Bronchial epithelial cell (primary cell): Measurements from ENCODE around the gene NUB1. TPM values are rescaled to one million over a fixed set of nuclear protein-coding genes. Genes with fewer than 3 reads are reported as not detected.

Experiments used
- DNase-seq: peaks from one replicate; pipeline ENCODE4 v3.0.0-alpha.2; 2010; ENCODE audit warnings: low read depth
- FAIRE-seq: peaks from 2 replicates; lab custom pipeline; 2011; peaks lifted over from hg19 to GRCh38; lab: Jason Lieb, UNC
- H3K27me3 ChIP-seq: 2 replicates; pipeline ENCODE4 v1.5.1; 2011; ENCODE audit warnings: low read length; ENCODE audit not compliant: control insufficient read depth, insufficient read depth
- H3K36me3 ChIP-seq: 2 replicates; pipeline ENCODE4 v1.5.1; 2011; ENCODE audit warnings: low read length; ENCODE audit not compliant: control insufficient read depth, insufficient read depth
- H3K4me3 ChIP-seq: 2 replicates; pipeline ENCODE4 v1.5.1; 2011; ENCODE audit warnings: mild to moderate bottlenecking, low read depth, low read length, control low read depth
- total RNA-seq: library from RNA; depleted of rRNA; stranded (reverse); fragments of >200 nt; gene quantifications from 2 replicates; pipeline ENCODE4 v1.2.1, GENCODE V29; 2014
- TF ChIP-seq, protein P1 (sequence below): IDR thresholded peaks from 2 replicates; pipeline ENCODE4 v1.5.1; 2011; ENCODE audit warnings: mild to moderate bottlenecking, moderate library complexity, low read length, control low read depth, inconsistent platforms; ENCODE audit not compliant: insufficient read depth, severe bottlenecking

The NUB1 gene
- total RNA-seq, 1 donor from 2014 or later: 34.0 TPM

DNA sequence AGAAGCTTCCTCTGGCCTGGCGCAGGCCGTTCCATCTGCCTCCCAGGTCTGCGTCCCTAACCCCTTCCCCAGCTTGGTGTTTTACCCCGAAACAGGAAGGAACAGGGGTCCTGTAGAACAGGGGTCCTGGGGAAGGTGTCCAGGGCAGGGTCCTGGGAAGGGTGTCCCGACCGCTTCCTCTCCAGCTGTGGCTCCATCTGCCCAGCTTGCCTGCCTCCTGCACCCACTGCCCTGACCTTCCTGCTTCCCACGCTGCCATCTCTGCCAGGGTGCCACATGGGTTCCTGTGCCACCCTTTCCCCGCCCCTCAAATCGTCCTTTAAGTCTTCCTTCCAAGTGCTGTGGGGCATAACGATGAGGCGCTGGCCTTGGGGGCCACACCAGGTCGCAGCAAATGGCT, 35.8 kb downstream of the NUB1 start:
- DNase-seq (no peak), FAIRE-seq (no peak)
- Histone ChIP-seq H3K27me3 (peaks cover 10% of the 10 kb centered on the region), H3K4me3 (no peak overlapping the region), H3K36me3 (peaks cover 9% of the 10 kb centered on the region)
- TF ChIP-seq, protein P1, sequence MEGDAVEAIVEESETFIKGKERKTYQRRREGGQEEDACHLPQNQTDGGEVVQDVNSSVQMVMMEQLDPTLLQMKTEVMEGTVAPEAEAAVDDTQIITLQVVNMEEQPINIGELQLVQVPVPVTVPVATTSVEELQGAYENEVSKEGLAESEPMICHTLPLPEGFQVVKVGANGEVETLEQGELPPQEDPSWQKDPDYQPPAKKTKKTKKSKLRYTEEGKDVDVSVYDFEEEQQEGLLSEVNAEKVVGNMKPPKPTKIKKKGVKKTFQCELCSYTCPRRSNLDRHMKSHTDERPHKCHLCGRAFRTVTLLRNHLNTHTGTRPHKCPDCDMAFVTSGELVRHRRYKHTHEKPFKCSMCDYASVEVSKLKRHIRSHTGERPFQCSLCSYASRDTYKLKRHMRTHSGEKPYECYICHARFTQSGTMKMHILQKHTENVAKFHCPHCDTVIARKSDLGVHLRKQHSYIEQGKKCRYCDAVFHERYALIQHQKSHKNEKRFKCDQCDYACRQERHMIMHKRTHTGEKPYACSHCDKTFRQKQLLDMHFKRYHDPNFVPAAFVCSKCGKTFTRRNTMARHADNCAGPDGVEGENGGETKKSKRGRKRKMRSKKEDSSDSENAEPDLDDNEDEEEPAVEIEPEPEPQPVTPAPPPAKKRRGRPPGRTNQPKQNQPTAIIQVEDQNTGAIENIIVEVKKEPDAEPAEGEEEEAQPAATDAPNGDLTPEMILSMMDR: no peak

DNA sequence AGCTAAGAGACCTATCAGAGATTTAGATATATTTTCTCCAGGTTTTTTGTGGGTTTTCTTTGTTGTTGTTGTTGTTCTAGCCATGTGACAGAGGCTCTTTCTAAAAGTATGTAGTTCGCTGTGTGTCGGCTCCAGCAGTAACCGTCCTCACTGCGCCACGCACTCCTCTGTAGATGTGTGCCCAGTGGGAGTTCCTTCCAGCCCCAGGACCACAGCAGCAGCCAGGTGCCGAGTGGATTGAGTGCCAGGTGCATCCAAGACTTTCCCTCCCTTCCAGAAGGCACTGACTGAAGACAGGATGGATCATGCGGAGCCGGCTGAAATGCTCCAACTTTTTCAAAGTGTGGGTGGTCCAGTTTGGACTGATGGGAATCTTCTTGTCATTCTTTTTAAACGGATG, 36.4 kb downstream of the NUB1 start:
- peaks cover 9% of the 10 kb centered on the region for H3K36me3 ChIP-seq
- no peak overlapping the region for H3K4me3 ChIP-seq
- no peak for FAIRE-seq
- peaks cover 15% of the 10 kb centered on the region for H3K27me3 ChIP-seq
- TF ChIP-seq, protein P1: no peak
- DNase-seq: no peak

DNA sequence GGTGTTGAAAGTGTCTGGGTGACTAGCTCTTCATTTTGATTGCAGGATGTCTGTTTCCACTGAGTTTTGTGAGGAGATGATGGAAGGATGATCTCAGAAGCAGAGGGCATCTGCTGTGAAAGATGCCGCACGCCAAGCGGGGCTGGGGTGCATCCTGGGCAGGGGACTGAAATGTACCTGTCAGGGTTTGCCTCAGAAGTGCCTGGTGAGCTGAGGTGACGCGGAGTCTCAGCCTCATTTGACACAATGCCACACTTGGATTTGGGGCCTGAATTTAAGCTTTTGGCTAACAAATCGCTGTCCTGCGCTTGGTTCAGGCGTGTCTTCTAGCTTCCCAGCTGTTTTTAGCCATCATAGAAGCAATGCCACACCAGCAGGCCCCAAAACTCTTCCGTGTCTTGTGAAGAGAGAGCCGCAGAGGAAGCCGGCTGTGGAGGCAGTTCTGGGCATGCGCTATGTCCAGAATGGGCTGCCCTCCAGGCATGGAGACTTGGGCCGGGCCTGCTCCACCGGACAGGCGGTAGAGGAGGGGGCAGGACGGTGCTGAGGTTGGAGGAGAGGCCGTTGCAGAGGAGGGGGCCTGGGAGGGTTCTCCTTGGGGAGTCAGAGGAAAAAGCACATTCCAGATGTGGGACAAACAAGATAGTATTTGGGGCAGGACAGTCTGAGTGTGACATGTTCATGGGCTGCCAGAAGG, 37.0 kb downstream of the NUB1 start:
- H3K36me3 ChIP-seq: peaks cover 9% of the 10 kb centered on the region
- TF ChIP-seq, protein P1: no peak
- peaks cover 15% of the 10 kb centered on the region for H3K27me3 ChIP-seq
- H3K4me3 ChIP-seq: no peak overlapping the region
- FAIRE-seq (no peak), DNase-seq (no peak)

DNA sequence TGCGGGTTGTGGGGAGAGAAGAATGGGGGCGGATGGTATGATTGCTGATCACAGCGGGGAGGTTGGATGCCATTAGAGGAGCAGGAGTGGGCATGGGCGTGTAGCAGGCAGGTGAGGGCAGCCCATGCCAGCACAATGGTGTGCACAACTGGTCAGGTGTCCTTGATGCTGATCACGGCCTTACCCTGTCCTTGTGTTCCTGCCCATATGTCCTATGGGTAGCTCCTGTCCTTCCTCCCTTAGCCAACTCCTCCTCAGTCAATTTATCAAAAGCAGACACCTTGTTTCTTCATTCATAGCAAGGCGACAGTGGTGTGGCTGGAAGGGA, 37.5 kb downstream of the NUB1 start:
- H3K36me3 ChIP-seq: peaks cover 7% of the 10 kb centered on the region
- DNase-seq (no peak), FAIRE-seq (no peak)
- TF ChIP-seq, protein P1: no peak
- H3K27me3 ChIP-seq: peaks cover 15% of the 10 kb centered on the region
- no peak overlapping the region for H3K4me3 ChIP-seq

DNA sequence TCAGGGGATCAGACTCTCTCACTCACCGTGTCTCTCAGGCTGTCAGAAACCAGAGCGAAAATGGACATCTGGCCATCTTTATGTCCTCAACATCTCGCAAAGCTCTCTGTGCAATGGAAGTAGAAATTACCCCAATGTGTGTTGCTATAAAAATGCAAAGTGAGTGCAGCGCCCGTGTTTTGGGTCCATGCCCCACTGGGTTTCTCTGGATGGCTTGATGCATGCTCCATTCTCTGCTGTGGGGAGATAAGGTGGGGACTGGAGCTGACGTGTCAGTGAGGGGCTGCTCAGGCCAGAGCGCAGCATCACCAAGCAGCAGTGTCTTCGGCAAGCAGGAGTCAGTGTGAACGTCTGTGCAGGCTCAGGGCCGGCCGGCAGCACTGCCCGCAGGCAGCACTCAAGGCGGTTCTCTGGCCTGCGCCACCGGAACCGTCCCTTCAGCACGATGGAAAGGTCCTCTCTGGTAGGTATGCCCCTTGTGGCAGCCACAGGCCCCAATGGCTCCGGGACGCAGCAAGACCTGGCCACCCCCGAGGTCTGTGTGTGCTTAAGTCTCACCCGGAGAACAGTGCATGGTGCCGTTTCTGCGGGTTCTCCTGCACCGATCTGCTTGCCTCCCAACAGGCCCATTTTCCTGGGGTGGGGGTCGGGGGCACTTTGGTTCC, 38.1 kb downstream of the NUB1 start:
- DNase-seq (no peak), FAIRE-seq (no peak)
- Histone ChIP-seq H3K4me3 (no peak overlapping the region), H3K27me3 (peaks cover 15% of the 10 kb centered on the region), H3K36me3 (peaks cover 5% of the 10 kb centered on the region)
- TF ChIP-seq, protein P1: no peak
